GM12878 (cell line): ENCODE results near the gene EDNRA. TPM values are rescaled to one million over a fixed set of nuclear protein-coding genes. Genes with fewer than 3 reads are reported as not detected.

ENCODE experiments used
- ATAC-seq: fragments of 200-7000 bp; cut with Tn5 transposase; 3 replicates; pipeline ENCODE4 v1.9.1; 2020; ENCODE audit warnings: mild to moderate bottlenecking, moderate library complexity
- BruUV-seq: library from RNA; stranded (reverse); fragments of 400-500 nt; replicated peaks from 2 replicates; lab custom pipeline; 2021; lab: Mats Ljungman, UMichigan
- CTCF ChIA-PET: fragments of 300-600 bp; sonication (Branson Sonifier 250); formaldehyde crosslinking; extraction: SDS; loops from one replicate; lab custom pipeline; 2021; ENCODE audit warnings: inconsistent platforms; lab: Yijun Ruan, JAX
- POLR2A ChIA-PET: fragments of 350-600 bp; formaldehyde crosslinking; extraction: SDS; loops from one replicate; lab custom pipeline; 2021; ENCODE audit warnings: inconsistent platforms; lab: Charles Lee
- RAD21 ChIA-PET: fragments of 300-600 bp; sonication (Branson Sonifier 250); formaldehyde crosslinking; loops from one replicate; lab custom pipeline; 2023; ENCODE audit warnings: antibody characterized with exemption; ENCODE audit not compliant: unreplicated experiment; lab: Charles Lee
- SMC1A ChIA-PET: fragments of 300-600 bp; sonication (Branson Sonifier 250); formaldehyde crosslinking; loops from one replicate; lab custom pipeline; 2023; ENCODE audit not compliant: unreplicated experiment, uncharacterized antibody; lab: Charles Lee
- DNase-seq: peaks from one replicate; pipeline ENCODE4 v3.0.0-alpha.2; 2011; ENCODE audit warnings: low read depth, low spot score
- FAIRE-seq: peaks from 3 replicates; lab custom pipeline; 2011; peaks lifted over from hg19 to GRCh38; lab: Jason Lieb, UNC
- H2AFZ ChIP-seq: 2 replicates; pipeline ENCODE4 v1.6.0; 2011; ENCODE audit warnings: low read depth, low read length, control low read depth; ENCODE audit not compliant: control insufficient read depth
- H3K27ac ChIP-seq: 2 replicates; pipeline ENCODE4 v1.5.1; 2011; ENCODE audit warnings: control low read depth; ENCODE audit not compliant: control insufficient read depth, insufficient read depth
- H3K27me3 ChIP-seq, 2 experiments: replicated peaks in 1 of 2; 2 replicates each; pipeline versions ENCODE4 v1.6.0 to v1.6.1; 2011; ENCODE audit warnings: low read length in 1 of 2; ENCODE audit not compliant: control insufficient read depth in 2 of 2, insufficient read depth in 2 of 2
- H3K36me3 ChIP-seq, 2 experiments: 2 replicates each; pipeline ENCODE4 v1.5.1; 2011; ENCODE audit warnings: low read length in 1 of 2; ENCODE audit not compliant: control insufficient read depth in 2 of 2, insufficient read depth in 2 of 2
- H3K4me1 ChIP-seq: 2 replicates; pipeline ENCODE4 v1.6.1; 2011; ENCODE audit warnings: mild to moderate bottlenecking, low read length, moderate library complexity, mixed read lengths; ENCODE audit not compliant: control insufficient read depth, insufficient read depth
- H3K4me2 ChIP-seq: 2 replicates; pipeline ENCODE4 v1.6.0; 2011; ENCODE audit warnings: control low read depth; ENCODE audit not compliant: control insufficient read depth, insufficient read depth
- H3K4me3 ChIP-seq: fragments of 200-600 bp; sonication (generic); 2 replicates; pipeline ENCODE4 v1.5.1; 2016
- H3K79me2 ChIP-seq: 2 replicates; pipeline ENCODE4 v1.6.0; 2011; ENCODE audit warnings: low read length; ENCODE audit not compliant: control insufficient read depth, insufficient read depth
- H3K9ac ChIP-seq: 2 replicates; pipeline ENCODE4 v1.8.0; 2011; ENCODE audit warnings: low read length, control low read depth, mixed read lengths; ENCODE audit not compliant: control insufficient read depth, insufficient read depth
- H3K9me3 ChIP-seq: replicated peaks from 3 replicates; pipeline ENCODE4 v1.5.1; 2011; ENCODE audit warnings: mild to moderate bottlenecking, low read length; ENCODE audit not compliant: control insufficient read depth, insufficient read depth
- H4K20me1 ChIP-seq: 2 replicates; pipeline ENCODE4 v1.6.0; 2011; ENCODE audit not compliant: control insufficient read depth, insufficient read depth
- ASH2L ChIP-seq: fragments of 300-600, 200-600 bp; sonication (generic); IDR thresholded peaks from 2 replicates; pipeline ENCODE4 v1.6.1; 2017; ENCODE audit warnings: low read depth, mild to moderate bottlenecking, borderline replicate concordance
- ATF7 ChIP-seq: fragments of 450-650 bp; IDR thresholded peaks from 2 replicates; pipeline ENCODE4 v1.6.1; 2016; ENCODE audit warnings: low read depth, mild to moderate bottlenecking
- EP300 ChIP-seq, 2 experiments: fragments of 150-350 bp in 1 of 2; IDR thresholded peaks; 2 replicates each; pipeline ENCODE4 v1.6.1; 2011 to 2012; ENCODE audit warnings: low read depth in 2 of 2, low read length in 2 of 2, borderline replicate concordance in 1 of 2, improper control_type of control experiment in 1 of 2, inconsistent platforms in 1 of 2; ENCODE audit not compliant: control insufficient read depth in 1 of 2
- NBN ChIP-seq: fragments of 450-650 bp; IDR thresholded peaks from 2 replicates; pipeline ENCODE4 v1.6.1; 2016
- SP1 ChIP-seq: IDR thresholded peaks from one replicate; pipeline ENCODE4 v1.6.1; 2011; ENCODE audit warnings: low read depth, low read length
- WGBS: methylation state at CpG from one replicate; pipeline ENCODE4 v1.1.6; 2016; ENCODE audit warnings: low lambda C conversion rate; ENCODE audit not compliant: insufficient replicate concordance, insufficient coverage; ENCODE audit errors: missing lambda C conversion rate; 5-methylcytosine and 5-hydroxymethylcytosine counted together
- in situ Hi-C: fragments of 300-500 bp; cut with MboI; formaldehyde crosslinking; loops from 9 replicates; pipeline ENCODE4 v1.14.3; 2018; ENCODE audit warnings: mixed read lengths
- intact Hi-C: fragments of 100-400 bp; cut with micrococcal nuclease; formaldehyde crosslinking; loops from one replicate; pipeline ENCODE4 v1.14.2; 2022; ENCODE audit not compliant: unreplicated experiment
- polyA plus RNA-seq, 11 experiments: library from polyadenylated mRNA; depleted of rRNA in 4 of 11; unstranded in 6 of 11; stranded (reverse) in 5 of 11; fragments of >200 nt; fragmentation: Nextera tagmentation in 4 of 11; fragmentation: Illumina TruSeq in 1 of 11; extraction: Ambion mirVana in 4 of 11; extraction: Trizol in 1 of 11; gene quantifications; 1 replicate in 1 of 11; 2 replicates in 10 of 11; pipeline versions ENCODE4 v1.2.1 to v1.2.3, GENCODE V29; 2011 to 2016; ENCODE audit warnings: inconsistent platforms in 2 of 11, missing spikeins in 2 of 11, low read depth in 1 of 11
- total RNA-seq, 4 experiments: library from RNA; depleted of rRNA in 3 of 4; stranded (reverse); fragments of >200 nt in 3 of 4; fragmentation: Illumina TruSeq in 1 of 4; extraction: Trizol in 1 of 4; gene quantifications; 2 replicates each; pipeline versions ENCODE4 v1.2.1 to v1.2.3, GENCODE V29; 2013 to 2021
- TF ChIP-seq, protein P1 (sequence below): IDR thresholded peaks from 2 replicates; pipeline ENCODE4 v1.6.1; 2012; ENCODE audit warnings: improper control_type of control experiment, low read depth, low read length; ENCODE audit not compliant: insufficient replicate concordance

Gene EDNRA
- total and polyA plus RNA-seq, 10 of the 15 experiments (the other 5 are each of a cell fraction or from before 2014, with no cell fraction given): 0.01 to 0.32 (median 0.13) TPM

DNA sequence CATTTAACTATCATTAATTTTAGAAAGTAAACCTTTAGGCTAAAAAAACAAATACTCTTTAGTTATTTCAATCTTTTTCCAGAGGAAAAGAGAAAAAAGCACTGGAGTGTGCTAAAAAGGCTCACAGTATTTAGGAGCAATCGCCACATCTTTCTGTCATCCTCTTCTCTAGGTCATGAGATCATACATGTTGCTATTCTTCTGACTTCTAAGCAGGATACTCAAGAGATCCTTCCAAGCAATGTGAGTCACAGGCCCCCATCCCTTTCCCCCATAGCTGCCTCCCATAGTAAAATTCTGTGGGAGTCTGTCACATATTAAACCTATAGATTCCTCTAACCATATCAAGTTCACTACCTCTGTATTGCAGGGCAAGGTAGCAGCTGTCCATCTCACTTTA lies 7.7 kb downstream of the EDNRA start:
- H3K4me3 ChIP-seq: no peak overlapping the region
- ChIA-PET CTCF (no interaction called here), SMC1A (interaction anchor here (1.1 kb wide), 1 partner anchor 9 kb away, joined by 4 read pairs; no protein-coding TSS in a partner anchor), RAD21 (no interaction called here), POLR2A (no interaction called here)
- intact Hi-C loops: no loop called here
- 0% methylated on average over 1 of the region's 1 CpG for WGBS
- FAIRE-seq (no peak), ATAC-seq (no peak), DNase-seq (no peak)
- H3K27ac ChIP-seq: no peak overlapping the region
- in situ Hi-C loops: no loop called here
- H2AFZ ChIP-seq: no peak overlapping the region
- no peaks in the 10 kb centered on the region for H3K36me3 ChIP-seq
- no peak overlapping the region for H3K4me2 ChIP-seq
- no TSS peak for BruUV-seq
- no peaks in the 10 kb centered on the region for H3K79me2 ChIP-seq
- H3K9me3 ChIP-seq: no peaks in the 10 kb centered on the region
- TF ChIP-seq SP1 (no peak), ASH2L (no peak), EP300 (IDR thresholded peaks at IDR 0.05; ENCODE audit: borderline replicate concordance in 1 of 2, control insufficient read depth in 1 of 2, low read depth in 2 of 2, low read length in 2 of 2) (no peak), ATF7 (no peak), NBN (no peak)
- TF ChIP-seq, protein P1, sequence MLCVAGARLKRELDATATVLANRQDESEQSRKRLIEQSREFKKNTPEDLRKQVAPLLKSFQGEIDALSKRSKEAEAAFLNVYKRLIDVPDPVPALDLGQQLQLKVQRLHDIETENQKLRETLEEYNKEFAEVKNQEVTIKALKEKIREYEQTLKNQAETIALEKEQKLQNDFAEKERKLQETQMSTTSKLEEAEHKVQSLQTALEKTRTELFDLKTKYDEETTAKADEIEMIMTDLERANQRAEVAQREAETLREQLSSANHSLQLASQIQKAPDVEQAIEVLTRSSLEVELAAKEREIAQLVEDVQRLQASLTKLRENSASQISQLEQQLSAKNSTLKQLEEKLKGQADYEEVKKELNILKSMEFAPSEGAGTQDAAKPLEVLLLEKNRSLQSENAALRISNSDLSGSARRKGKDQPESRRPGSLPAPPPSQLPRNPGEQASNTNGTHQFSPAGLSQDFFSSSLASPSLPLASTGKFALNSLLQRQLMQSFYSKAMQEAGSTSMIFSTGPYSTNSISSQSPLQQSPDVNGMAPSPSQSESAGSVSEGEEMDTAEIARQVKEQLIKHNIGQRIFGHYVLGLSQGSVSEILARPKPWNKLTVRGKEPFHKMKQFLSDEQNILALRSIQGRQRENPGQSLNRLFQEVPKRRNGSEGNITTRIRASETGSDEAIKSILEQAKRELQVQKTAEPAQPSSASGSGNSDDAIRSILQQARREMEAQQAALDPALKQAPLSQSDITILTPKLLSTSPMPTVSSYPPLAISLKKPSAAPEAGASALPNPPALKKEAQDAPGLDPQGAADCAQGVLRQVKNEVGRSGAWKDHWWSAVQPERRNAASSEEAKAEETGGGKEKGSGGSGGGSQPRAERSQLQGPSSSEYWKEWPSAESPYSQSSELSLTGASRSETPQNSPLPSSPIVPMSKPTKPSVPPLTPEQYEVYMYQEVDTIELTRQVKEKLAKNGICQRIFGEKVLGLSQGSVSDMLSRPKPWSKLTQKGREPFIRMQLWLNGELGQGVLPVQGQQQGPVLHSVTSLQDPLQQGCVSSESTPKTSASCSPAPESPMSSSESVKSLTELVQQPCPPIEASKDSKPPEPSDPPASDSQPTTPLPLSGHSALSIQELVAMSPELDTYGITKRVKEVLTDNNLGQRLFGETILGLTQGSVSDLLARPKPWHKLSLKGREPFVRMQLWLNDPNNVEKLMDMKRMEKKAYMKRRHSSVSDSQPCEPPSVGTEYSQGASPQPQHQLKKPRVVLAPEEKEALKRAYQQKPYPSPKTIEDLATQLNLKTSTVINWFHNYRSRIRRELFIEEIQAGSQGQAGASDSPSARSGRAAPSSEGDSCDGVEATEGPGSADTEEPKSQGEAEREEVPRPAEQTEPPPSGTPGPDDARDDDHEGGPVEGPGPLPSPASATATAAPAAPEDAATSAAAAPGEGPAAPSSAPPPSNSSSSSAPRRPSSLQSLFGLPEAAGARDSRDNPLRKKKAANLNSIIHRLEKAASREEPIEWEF: no peak
- no peaks in the 10 kb centered on the region; a peak in 1 of 4 replicates for H3K27me3 ChIP-seq
- H4K20me1 ChIP-seq: no peaks in the 10 kb centered on the region
- H3K4me1 ChIP-seq: no peaks in the 10 kb centered on the region
- no peak overlapping the region for H3K9ac ChIP-seq
